OCI-LY7 (cell line): Measurements from ENCODE around the gene PDCD1LG2. TPM values are rescaled to one million over a fixed set of nuclear protein-coding genes. Genes with fewer than 3 reads are reported as not detected.

Source experiments
- BruUV-seq: library from RNA; stranded (reverse); fragments of 400-500 nt; replicated peaks from 2 replicates; lab custom pipeline; 2021; lab: Mats Ljungman, UMichigan
- CTCF ChIA-PET: fragments of 300-600 bp; sonication (Branson Sonifier 250); formaldehyde crosslinking; loops from one replicate; lab custom pipeline; 2022; ENCODE audit warnings: antibody characterized with exemption; ENCODE audit not compliant: unreplicated experiment; lab: Charles Lee
- POLR2A ChIA-PET: fragments of 300-600 bp; sonication (Branson Sonifier 250); formaldehyde crosslinking; loops from one replicate; lab custom pipeline; 2022; ENCODE audit warnings: antibody characterized with exemption; lab: Charles Lee
- DNase-seq: peaks from one replicate; pipeline ENCODE4 v3.0.0-alpha.2; 2015; ENCODE audit warnings: low spot score
- H2AFZ ChIP-seq: fragments of 200-600 bp; sonication (generic), shearing (Covaris generic); 2 replicates; pipeline ENCODE4 v1.6.1; 2014; ENCODE audit warnings: mild to moderate bottlenecking, antibody characterized with exemption, low read length, moderate library complexity
- H3K27ac ChIP-seq: fragments of 200-600 bp; sonication (generic); 2 replicates; pipeline ENCODE4 v1.5.1; 2014; ENCODE audit warnings: mixed run types, low read depth, mild to moderate bottlenecking, moderate library complexity, low read length, inconsistent platforms; ENCODE audit not compliant: poor library complexity, severe bottlenecking
- H3K36me3 ChIP-seq: fragments of 200-600 bp; sonication (generic); 2 replicates; pipeline ENCODE4 v1.6.1; 2014; ENCODE audit warnings: mild to moderate bottlenecking, antibody characterized with exemption, low read length, moderate library complexity, mixed read lengths; ENCODE audit not compliant: insufficient read depth
- H3K4me1 ChIP-seq: fragments of 200-600 bp; sonication (generic); 2 replicates; pipeline ENCODE4 v1.5.1; 2014; ENCODE audit warnings: mild to moderate bottlenecking, low read length; ENCODE audit not compliant: insufficient read depth, poor library complexity, severe bottlenecking
- H3K4me2 ChIP-seq: fragments of 200-600 bp; sonication (generic); 2 replicates; pipeline ENCODE4 v1.6.1; 2014; ENCODE audit warnings: mild to moderate bottlenecking, low read length
- H3K4me3 ChIP-seq: fragments of 200-600 bp; sonication (generic); 2 replicates; pipeline ENCODE4 v1.5.1; 2014; ENCODE audit warnings: mild to moderate bottlenecking, low read depth, low read length; ENCODE audit not compliant: poor library complexity, severe bottlenecking
- H3K79me2 ChIP-seq: fragments of 200-600 bp; sonication (generic); 2 replicates; pipeline ENCODE4 v1.6.1; 2016; ENCODE audit warnings: low read depth, mild to moderate bottlenecking, low read length, moderate library complexity, mixed read lengths; ENCODE audit not compliant: insufficient read depth
- H3K9me2 ChIP-seq: fragments of 200-600 bp; sonication (generic); 2 replicates; pipeline ENCODE4 v1.6.1; 2016; ENCODE audit warnings: mild to moderate bottlenecking, low read length, mixed read lengths; ENCODE audit not compliant: insufficient read depth
- H3K9me3 ChIP-seq: fragments of 200-600 bp; sonication (generic); 2 replicates; pipeline ENCODE4 v1.6.1; 2014; ENCODE audit warnings: mild to moderate bottlenecking, mixed run types, low read length, mixed read lengths
- H4K20me1 ChIP-seq: fragments of 200-600 bp; sonication (generic); 2 replicates; pipeline ENCODE4 v1.6.1; 2014; ENCODE audit warnings: mild to moderate bottlenecking, antibody characterized with exemption, low read length, moderate library complexity, mixed read lengths; ENCODE audit not compliant: insufficient read depth
- CTCF ChIP-seq: fragments of 200-600 bp; sonication (generic); conservative IDR thresholded peaks from 2 replicates; pipeline ENCODE4 v1.5.1; 2014; ENCODE audit warnings: mild to moderate bottlenecking, antibody characterized with exemption, low read length, moderate library complexity, mixed read lengths
- EZH2phosphoT487 ChIP-seq: fragments of 200-600 bp; sonication (generic); IDR thresholded peaks from 2 replicates; pipeline ENCODE4 v1.6.1; 2018; ENCODE audit warnings: low read depth, borderline replicate concordance, mild to moderate bottlenecking, mixed run types, antibody characterized with exemption, low read length, moderate library complexity, mixed read lengths
- intact Hi-C: fragments of 100-400 bp; cut with micrococcal nuclease; formaldehyde crosslinking; loops from one replicate; pipeline ENCODE4 v1.10.0; 2022; ENCODE audit not compliant: unreplicated experiment
- total RNA-seq, 2 experiments: library from RNA; depleted of rRNA in 1 of 2; stranded (reverse); fragments of >200 nt in 1 of 2; shearing (Covaris generic) in 1 of 2; gene quantifications; 2 replicates each; pipeline ENCODE4 v1.2.3, GENCODE V29; 2014 to 2022

PDCD1LG2 gene
- total RNA-seq, 2 experiments from 2014 or later, result not detected

- TF ChIP-seq CTCF (no peak), EZH2phosphoT487 (no peak)
- CTCF ChIA-PET, result no interaction called here
These were observed 11.2 kb upstream of the PDCD1LG2 start for GRCh38 chr9:5499157-5499556.

GRCh38 chr9:5499889-5500398 is 10.4 kb upstream of the PDCD1LG2 start:
- Histone ChIP-seq H3K4me1 (no peaks in the 10 kb centered on the region), H3K9me2 (no peaks in the 10 kb centered on the region), H4K20me1 (no peaks in the 10 kb centered on the region), H3K9me3 (no peaks in the 10 kb centered on the region), H2AFZ (no peak overlapping the region), H3K4me2 (no peak overlapping the region), H3K79me2 (no peaks in the 10 kb centered on the region), H3K27ac (no peak overlapping the region), H3K36me3 (no peaks in the 10 kb centered on the region), H3K4me3 (no peak overlapping the region)
- POLR2A ChIA-PET, result interaction anchor here (1.3 to 1.6 kb wide), 2 partner anchors 10 to 21 kb away, joined by 3 to 5 read pairs; no protein-coding TSS in a partner anchor
- BruUV-seq, result no TSS peak
- TF ChIP-seq EZH2phosphoT487 (no peak), CTCF (no peak)
- intact Hi-C loops, result no loop called here
- no peak for DNase-seq
- CTCF ChIA-PET, result no interaction called here

More at GRCh38 chr9:5499157-5499556, 11.2 kb upstream of the PDCD1LG2 start:
- intact Hi-C loops, result no loop called here
- no peaks in the 10 kb centered on the region for H3K9me2 ChIP-seq
- H3K4me2 ChIP-seq, result no peak overlapping the region
- no peak overlapping the region for H3K4me3 ChIP-seq
- H3K79me2 ChIP-seq, result no peaks in the 10 kb centered on the region
- DNase-seq, result no peak
- no peaks in the 10 kb centered on the region for H3K36me3 ChIP-seq
- H3K27ac ChIP-seq, result no peak overlapping the region
- POLR2A ChIA-PET, result interaction anchor here (1.3 to 1.6 kb wide), 3 partner anchors 9 to 20 kb away, joined by 3 to 5 read pairs (median 4); partner anchors contain the start of gene PDCD1LG2
- H3K4me1 ChIP-seq, result no peaks in the 10 kb centered on the region
- no peaks in the 10 kb centered on the region for H4K20me1 ChIP-seq
- no TSS peak for BruUV-seq
- no peak overlapping the region for H2AFZ ChIP-seq
- H3K9me3 ChIP-seq, result no peaks in the 10 kb centered on the region

DNA sequence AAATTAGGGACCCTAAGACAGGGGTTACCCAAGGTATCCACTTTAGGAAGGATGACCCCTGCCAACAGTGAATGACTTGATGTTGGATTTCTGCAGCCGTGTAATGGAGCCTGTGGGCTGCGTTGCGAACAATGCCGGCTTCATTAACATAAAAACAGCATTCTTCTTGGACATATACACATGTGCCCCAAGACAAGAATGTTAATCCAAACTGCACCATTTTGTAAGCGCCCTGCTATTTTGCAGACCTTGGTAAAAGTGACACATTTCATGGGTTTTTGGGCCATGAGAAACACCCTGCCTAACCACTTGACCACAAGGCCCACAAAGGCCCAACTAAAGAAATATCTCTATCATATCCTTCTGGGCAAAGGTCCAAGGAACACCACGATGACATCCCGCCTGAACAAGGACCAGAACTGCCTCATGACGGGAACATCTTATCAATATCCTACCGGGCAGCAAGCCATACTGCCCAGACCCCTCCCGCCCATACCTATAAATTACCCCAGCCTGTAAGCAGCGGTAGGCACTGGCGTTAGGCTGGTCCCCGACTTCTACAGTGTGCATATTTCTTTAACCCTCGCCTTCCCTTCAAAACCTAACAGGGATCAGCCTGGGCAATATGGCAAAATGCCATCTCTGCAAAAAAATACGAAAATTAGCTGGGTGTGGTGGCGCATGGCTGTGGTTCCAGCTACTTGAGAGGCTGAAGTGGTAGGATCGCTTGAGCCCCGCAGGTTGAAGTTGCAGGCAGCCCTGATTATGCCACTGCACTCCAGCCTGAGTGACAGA is 9.7 kb upstream of the PDCD1LG2 start:
- no peak for DNase-seq
- ChIA-PET POLR2A (no interaction called here), CTCF (no interaction called here)
- TF ChIP-seq EZH2phosphoT487 (no peak), CTCF (no peak)
- H3K36me3 ChIP-seq, result no peaks in the 10 kb centered on the region
- no peaks in the 10 kb centered on the region for H4K20me1 ChIP-seq
- H3K4me3 ChIP-seq, result no peak overlapping the region
- no TSS peak for BruUV-seq
- H3K4me2 ChIP-seq, result no peak overlapping the region
- H2AFZ ChIP-seq, result no peak overlapping the region
- H3K9me3 ChIP-seq, result no peaks in the 10 kb centered on the region
- H3K9me2 ChIP-seq, result no peaks in the 10 kb centered on the region
- no peak overlapping the region for H3K27ac ChIP-seq
- H3K4me1 ChIP-seq, result no peaks in the 10 kb centered on the region
- H3K79me2 ChIP-seq, result no peaks in the 10 kb centered on the region
- intact Hi-C loops, result no loop called here
